Panc1 (cell line): ENCODE data around the gene DLGAP1. TPM values are rescaled to one million over a fixed set of nuclear protein-coding genes. Genes with fewer than 3 reads are reported as not detected.

ENCODE experiments used
- ATAC-seq: fragments of 200-7000 bp; cut with Tn5 transposase; 2 replicates; pipeline ENCODE4 v1.9.1; 2020; ENCODE audit warnings: mild to moderate bottlenecking, moderate library complexity
- BruUV-seq: library from RNA; stranded (reverse); fragments of 400-500 nt; replicated peaks from 2 replicates; lab custom pipeline; 2021; lab: Mats Ljungman, UMichigan
- CTCF ChIA-PET: fragments of 300-600 bp; sonication (Branson Sonifier 250); formaldehyde crosslinking; loops from one replicate; lab custom pipeline; 2022; ENCODE audit warnings: antibody characterized with exemption; lab: Charles Lee
- POLR2A ChIA-PET: fragments of 300-600 bp; sonication (Branson Sonifier 250); formaldehyde crosslinking; loops from one replicate; lab custom pipeline; 2022; ENCODE audit warnings: antibody characterized with exemption; lab: Charles Lee
- DNase-seq: peaks from one replicate; pipeline ENCODE4 v3.0.0-alpha.2; 2010; ENCODE audit warnings: low read depth, low spot score
- H3K27ac ChIP-seq: 2 replicates; pipeline ENCODE4 v1.5.1; 2011; ENCODE audit warnings: mild to moderate bottlenecking, low read length, inconsistent platforms
- H3K27me3 ChIP-seq: fragments of 200-500 bp; sonication (Bioruptor generic); 2 replicates; pipeline ENCODE4 v1.6.0; 2014; ENCODE audit warnings: low read length, inconsistent platforms; ENCODE audit not compliant: control insufficient read depth, insufficient read depth
- H3K36me3 ChIP-seq: fragments of 200-500 bp; sonication (Bioruptor generic); 2 replicates; pipeline ENCODE4 v1.5.1; 2014; ENCODE audit warnings: inconsistent platforms, mild to moderate bottlenecking, low read length, moderate library complexity; ENCODE audit not compliant: control insufficient read depth, insufficient read depth
- H3K4me1 ChIP-seq: 2 replicates; pipeline ENCODE4 v1.5.1; 2011; ENCODE audit warnings: inconsistent platforms, mild to moderate bottlenecking, low read length, moderate library complexity; ENCODE audit not compliant: control insufficient read depth, insufficient read depth
- H3K4me3 ChIP-seq, 2 experiments: 2 replicates each; pipeline ENCODE4 v1.5.1; 2011 to 2012; ENCODE audit warnings: low read depth in 2 of 2, low read length in 2 of 2, mild to moderate bottlenecking in 2 of 2, inconsistent platforms in 1 of 2, moderate library complexity in 1 of 2
- H3K9me3 ChIP-seq: fragments of 200-500 bp; sonication (Bioruptor generic); 2 replicates; pipeline ENCODE4 v1.5.1; 2014; ENCODE audit warnings: low read depth, mild to moderate bottlenecking, inconsistent platforms, low read length, moderate library complexity; ENCODE audit not compliant: control insufficient read depth, insufficient read depth
- CTCF ChIP-seq: fragments of 450-650 bp; IDR thresholded peaks from 2 replicates; pipeline ENCODE4 v1.5.1; 2017; ENCODE audit warnings: mild to moderate bottlenecking
- POLR2AphosphoS5 ChIP-seq: IDR thresholded peaks from 2 replicates; pipeline ENCODE4 v1.6.1; 2012; ENCODE audit warnings: mild to moderate bottlenecking, low read depth, low read length, moderate library complexity
- REST ChIP-seq, 2 experiments: IDR thresholded peaks; 2 replicates each; pipeline ENCODE4 v1.6.1; 2011 to 2012; ENCODE audit warnings: low read depth in 2 of 2, control low read depth in 1 of 2, low read length in 1 of 2, mild to moderate bottlenecking in 1 of 2, moderate library complexity in 1 of 2; ENCODE audit not compliant: insufficient read depth in 1 of 2
- SIN3A ChIP-seq: IDR thresholded peaks from 2 replicates; pipeline ENCODE4 v1.6.1; 2012; ENCODE audit warnings: low read depth, mild to moderate bottlenecking, low read length, moderate library complexity, borderline replicate concordance; ENCODE audit not compliant: insufficient read depth
- TCF7L2 ChIP-seq: IDR thresholded peaks from 2 replicates; pipeline ENCODE4 v1.6.1; 2011; ENCODE audit warnings: mild to moderate bottlenecking, low read depth, low read length, inconsistent platforms
- in situ Hi-C: cut with HindIII; loops from 2 replicates; pipeline ENCODE4 v1.10.0; 2016; ENCODE audit warnings: low sequenced_read_pairs, low pct_unique_long_range_greater_than_20kb
- intact Hi-C: fragments of 100-400 bp; cut with micrococcal nuclease; formaldehyde crosslinking; loops from one replicate; pipeline ENCODE4 v1.10.0; 2022; ENCODE audit not compliant: unreplicated experiment
- total RNA-seq: library from RNA; stranded (reverse); gene quantifications from one replicate; pipeline ENCODE4 v1.2.1, GENCODE V29; 2021; ENCODE audit not compliant: unreplicated experiment

Gene DLGAP1
- total RNA-seq, 1 experiment from 2014 or later = 1.8 TPM

GRCh38 chr18:3524706-3525105, 930.4 kb downstream of the DLGAP1 start:
- ATAC-seq (no peak), DNase-seq (no peak)
- no peak overlapping the region for H3K4me3 ChIP-seq
- POLR2A ChIA-PET = no interaction called here
- no peaks in the 10 kb centered on the region for H3K36me3 ChIP-seq
- H3K9me3 ChIP-seq = peaks cover 6% of the 10 kb centered on the region; the same call in 1 of the 2 replicates
- in situ Hi-C loops (no loop called here), intact Hi-C loops (no loop called here)
- no peaks in the 10 kb centered on the region for H3K27me3 ChIP-seq
- peak overlapping the region; percentile 55; the same call in 1 of the 2 replicates for H3K27ac ChIP-seq
- BruUV-seq = no TSS peak
- no peak for TF ChIP-seq REST (IDR thresholded peaks at IDR 0.05; ENCODE audit: insufficient read depth in 1 of 2, low read depth in 2 of 2, low read length in 1 of 2)
- no peak for TF ChIP-seq SIN3A
- TF ChIP-seq CTCF = no peak
- TF ChIP-seq TCF7L2 = no peak
- TF ChIP-seq POLR2AphosphoS5 = no peak
- CTCF ChIA-PET = interaction anchor here (0.7 kb wide), 1 partner anchor 41 kb away, joined by 4 read pairs; no protein-coding TSS in a partner anchor
- peaks cover 22% of the 10 kb centered on the region for H3K4me1 ChIP-seq

GRCh38 chr18:3520230-3521085, 934.6 kb downstream of the DLGAP1 start:
- H3K27ac ChIP-seq = peak overlapping the region; percentile 75
- ATAC-seq = no peak
- in situ Hi-C loops = no loop called here
- POLR2A ChIA-PET = no interaction called here
- peaks cover 6% of the 10 kb centered on the region; the same call in 1 of the 2 replicates for H3K9me3 ChIP-seq
- no TSS peak for BruUV-seq
- H3K27me3 ChIP-seq = no peaks in the 10 kb centered on the region
- no peak overlapping the region for H3K4me3 ChIP-seq
- no peaks in the 10 kb centered on the region for H3K36me3 ChIP-seq
- no peak for DNase-seq
- intact Hi-C loops = no loop called here
- TF ChIP-seq POLR2AphosphoS5 = no peak
- CTCF ChIA-PET = interaction anchor here (0.6 kb wide), 1 partner anchor 137 kb away, joined by 8 read pairs; no protein-coding TSS in a partner anchor
- H3K4me1 ChIP-seq = 0 out of 2 replicates have a peak, but pooled peaks cover 6% of the 10 kb centered on the region
